ENCODE results near the gene SH3GLB2.
A peak's percentile ranks its signal among the peaks of the same experiment; 100 is the strongest.
"Not testable (repeated sequence)": the region's sequence is repeated elsewhere in the genome, so short reads cannot be mapped to it uniquely, and the experiment has no call there.

SH3GLB2 gene

DNA sequence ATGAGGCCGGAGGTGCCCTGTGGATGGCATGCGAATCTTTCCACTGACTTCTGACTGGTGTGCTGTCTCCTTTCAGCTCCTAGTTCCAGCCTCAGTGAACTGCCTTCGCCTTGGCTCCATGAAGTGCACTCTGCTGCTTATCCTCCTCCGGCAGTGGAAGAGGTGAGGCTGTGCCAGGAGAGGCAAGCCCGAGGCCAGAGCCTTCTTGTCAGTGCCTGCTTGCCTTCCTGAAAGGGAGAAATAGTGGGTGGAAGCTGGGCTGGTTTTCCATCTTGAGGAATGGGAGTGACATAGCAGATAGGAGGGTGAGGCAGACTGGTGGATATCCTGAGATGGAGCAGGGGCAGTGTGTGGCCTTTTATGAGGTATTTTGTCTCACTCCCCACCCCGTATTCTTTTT, 29.7 kb downstream of the SH3GLB2 start:
- DNase-seq (ENCODE audit: low read depth in 2 of 2): no peak

DNA sequence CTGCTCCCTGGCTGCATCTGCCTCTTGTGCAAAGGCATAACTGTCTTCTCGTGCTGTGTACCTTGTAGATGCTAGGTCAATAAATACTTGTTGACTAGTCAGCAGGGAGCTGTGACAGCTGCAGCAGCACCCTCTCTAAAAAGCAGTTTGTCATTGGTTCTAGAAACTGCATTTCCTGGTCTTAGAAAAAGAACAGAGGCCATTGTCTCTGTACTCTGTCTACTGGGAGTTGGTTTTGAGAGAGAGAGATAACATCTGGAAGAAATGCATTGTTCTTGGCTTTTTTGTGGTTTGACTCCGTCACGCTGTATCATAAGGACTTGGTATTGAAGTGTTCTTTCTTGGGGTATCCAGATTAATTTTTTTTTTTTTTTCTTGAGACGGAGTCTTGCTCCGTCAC, 32.3 kb downstream of the SH3GLB2 start:
- no peak for DNase-seq (ENCODE audit: low read depth in 2 of 2)

DNA sequence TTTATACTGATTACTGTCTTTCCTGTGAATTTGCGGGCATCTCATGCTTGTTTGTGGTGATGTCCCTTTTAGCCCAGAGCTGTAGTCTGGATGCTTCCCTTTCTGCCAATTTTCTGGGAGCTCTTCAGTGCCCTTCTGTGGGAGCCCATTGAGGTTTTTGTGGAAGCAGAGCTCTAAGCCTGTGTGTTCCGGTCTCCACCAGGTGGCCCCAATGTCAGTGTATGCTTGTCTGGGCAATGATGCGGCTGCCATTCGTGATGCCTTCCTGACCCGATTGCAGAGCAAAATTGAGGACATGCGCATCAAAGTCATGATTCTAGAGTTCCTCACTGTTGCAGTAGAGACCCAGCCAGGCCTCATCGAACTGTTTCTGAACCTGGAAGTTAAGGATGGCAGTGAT, 35.1 kb downstream of the SH3GLB2 start:
- DNase-seq (ENCODE audit: low read depth in 2 of 2): no peak

DNA sequence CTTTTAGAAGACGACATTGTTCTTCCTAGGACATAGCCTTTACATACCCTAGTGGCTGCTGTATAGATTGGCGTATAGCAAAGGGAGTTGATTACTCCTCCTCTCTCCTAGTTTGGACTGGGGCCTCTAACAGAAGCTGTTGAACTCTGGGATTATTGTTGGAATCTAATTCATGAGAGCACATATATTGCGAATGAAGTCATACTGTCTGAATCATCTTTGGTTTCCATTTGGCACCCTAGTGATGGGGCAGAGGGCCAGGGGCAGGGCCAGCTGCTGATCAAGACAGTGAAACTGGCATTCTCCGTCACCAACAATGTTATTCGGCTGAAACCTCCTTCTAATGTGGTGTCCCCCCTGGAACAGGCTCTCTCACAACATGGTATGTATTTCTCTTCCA, 40.3 kb downstream of the SH3GLB2 start:
- peak; percentile 34 to 44 for DNase-seq (ENCODE audit: low read depth in 2 of 2)

DNA sequence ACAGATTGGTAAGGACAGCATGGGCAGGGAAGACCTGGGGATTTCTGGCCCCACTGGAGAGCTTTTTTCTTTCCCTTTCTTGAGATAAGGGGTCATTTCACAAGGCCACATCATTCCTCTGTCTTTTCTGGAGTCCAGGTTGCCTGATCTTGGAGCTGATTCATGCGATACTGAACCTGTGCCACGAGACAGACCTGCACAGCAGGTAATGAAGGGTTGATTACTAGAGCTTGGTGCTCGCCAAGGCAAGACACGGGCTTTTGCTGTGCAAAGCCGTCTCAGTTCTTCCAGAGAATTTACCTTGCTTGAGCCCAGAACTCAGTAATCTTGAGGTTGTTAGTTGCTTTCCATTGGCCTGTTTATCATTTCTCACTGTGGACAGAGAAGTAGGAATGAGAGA, 41.5 kb downstream of the SH3GLB2 start:
- DNase-seq (ENCODE audit: low read depth in 2 of 2): no peak

DNA sequence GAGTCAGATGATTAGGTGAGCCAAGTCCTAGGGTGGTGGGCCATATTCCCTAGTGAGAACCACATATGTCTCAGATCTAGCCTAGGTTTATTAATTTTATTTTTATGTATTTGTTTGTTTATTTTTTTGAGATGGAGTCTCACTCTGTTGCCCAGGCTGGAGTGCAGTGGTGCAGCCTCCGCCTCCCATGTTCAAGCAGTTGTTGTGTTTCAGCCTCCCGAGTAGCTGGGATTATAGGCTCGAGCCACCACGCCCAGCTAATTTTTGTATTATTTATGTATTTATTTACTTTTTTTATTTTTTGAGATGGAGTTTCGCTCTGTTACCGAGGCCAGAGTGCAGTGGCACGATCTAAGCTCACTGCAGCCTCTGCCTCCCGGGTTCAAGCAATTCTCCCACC, 44.6 kb downstream of the SH3GLB2 start:
- DNase-seq (ENCODE audit: low read depth in 2 of 2): no peak

DNA sequence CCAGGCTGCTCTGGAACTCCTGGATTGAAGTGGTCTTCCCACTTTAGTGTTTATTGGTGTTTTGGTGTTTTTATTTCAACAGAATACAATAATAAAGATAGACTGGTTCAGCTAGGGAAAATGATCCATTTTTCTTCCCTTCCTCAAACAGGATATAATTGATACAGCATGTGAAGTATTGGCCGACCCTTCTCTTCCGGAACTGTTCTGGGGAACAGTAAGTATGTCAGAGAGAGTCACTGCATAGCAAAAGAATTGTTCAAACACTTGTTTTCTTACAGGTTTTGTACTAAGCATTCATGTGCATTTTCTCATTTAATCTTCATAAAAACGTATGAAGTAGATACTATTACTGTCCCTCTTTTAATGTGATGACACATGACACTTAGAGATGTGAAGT, 49.0 kb downstream of the SH3GLB2 start:
- DNase-seq (ENCODE audit: low read depth in 2 of 2): no peak

DNA sequence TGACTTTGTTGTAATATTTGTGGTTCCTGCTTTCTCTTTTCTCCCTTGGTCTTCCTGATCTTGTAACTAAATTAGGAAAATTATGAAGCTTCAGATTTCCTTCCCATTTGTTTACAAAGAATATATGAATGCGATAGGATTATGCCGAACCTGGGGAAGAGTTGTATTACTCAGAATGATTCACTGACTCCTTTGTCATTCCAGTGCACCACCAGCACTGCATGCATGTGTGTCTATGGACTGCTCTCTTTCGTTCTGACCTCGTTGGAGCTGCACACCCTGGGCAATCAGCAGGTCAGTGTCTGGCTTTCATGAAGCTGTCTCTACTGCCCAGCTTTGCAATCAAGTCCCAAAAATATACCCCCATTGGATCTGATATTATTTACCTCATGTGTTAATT, 55.2 kb downstream of the SH3GLB2 start:
- DNase-seq (ENCODE audit: low read depth in 2 of 2): no peak

DNA sequence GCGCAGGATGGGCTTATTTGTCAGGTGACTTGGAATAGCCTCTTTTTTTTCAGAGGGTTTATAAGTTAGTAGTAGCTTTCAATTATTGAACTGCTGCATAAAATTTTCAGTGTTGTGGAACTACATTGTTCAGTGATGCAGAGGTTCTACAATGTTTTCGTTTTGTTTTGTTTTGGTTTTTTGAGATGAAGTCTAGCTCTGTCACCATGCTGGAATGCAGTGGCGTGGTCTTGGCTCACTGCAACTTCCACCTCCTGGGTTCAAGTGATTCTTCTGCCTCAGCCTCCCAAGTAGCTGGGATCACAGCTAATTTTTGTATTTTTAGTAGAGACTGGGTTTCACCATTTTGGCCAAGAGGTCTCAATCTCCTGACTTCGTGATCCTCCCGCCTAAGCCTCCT, 58.6 kb downstream of the SH3GLB2 start:
- no peak for DNase-seq (ENCODE audit: low read depth in 2 of 2)

DNA sequence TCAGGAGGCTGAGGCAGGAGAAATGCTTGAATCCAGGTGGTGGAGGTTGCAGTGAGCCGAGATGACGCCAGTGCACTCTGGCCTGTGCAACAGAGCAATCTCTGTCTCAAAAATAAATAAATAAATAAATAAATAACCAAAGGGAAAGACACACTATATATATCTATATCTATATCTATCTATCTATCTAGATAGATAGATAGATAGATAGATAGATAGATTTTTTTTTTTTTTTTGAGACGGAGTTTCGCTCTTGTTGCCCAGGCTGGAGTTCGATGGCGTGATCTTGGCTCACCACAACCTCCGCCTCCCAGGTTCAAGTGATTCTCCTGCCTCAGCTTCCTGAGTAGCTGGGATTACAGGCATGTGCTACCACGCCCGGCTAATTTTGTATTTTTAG, 66.7 kb downstream of the SH3GLB2 start:
- not testable (repeated sequence) for DNase-seq (ENCODE audit: low read depth in 2 of 2)
